SK-N-SH (cell line): ENCODE data around the gene RYR3. TPM values are rescaled to one million over a fixed set of nuclear protein-coding genes. Genes with fewer than 3 reads are reported as not detected.

Experiments
- CTCF ChIA-PET: fragments of 300-600, 350-600 bp; formaldehyde crosslinking; extraction: SDS; loops from one replicate; lab custom pipeline; 2021; lab: Yijun Ruan, JAX
- POLR2A ChIA-PET: fragments of 350-600 bp; sonication (Branson Sonifier 250); formaldehyde crosslinking; extraction: SDS; loops from one replicate; lab custom pipeline; 2020; ENCODE audit warnings: antibody characterized with exemption, inconsistent platforms; lab: Yijun Ruan, JAX
- DNase-seq: peaks from one replicate; pipeline ENCODE4 v3.0.0; 2012
- H2AFZ ChIP-seq: fragments of 200-600 bp; sonication (generic); 2 replicates; pipeline ENCODE4 v1.8.1; 2016; ENCODE audit warnings: antibody characterized with exemption, mild to moderate bottlenecking, low read depth
- H3F3A ChIP-seq: fragments of 200-600 bp; sonication (generic); replicated peaks from 2 replicates; pipeline ENCODE3; 2016; ENCODE audit warnings: antibody characterized with exemption, mild to moderate bottlenecking; ENCODE audit not compliant: insufficient read depth
- H3K27ac ChIP-seq, 2 experiments: fragments of 200-500 bp in 1 of 2; fragments of 200-600 bp in 1 of 2; sonication (Bioruptor generic) in 1 of 2; sonication (generic), shearing (Covaris generic) in 1 of 2; 2 replicates each; pipeline versions ENCODE4 v1.5.1 to v1.6.1; 2014 to 2016; ENCODE audit warnings: low read depth in 2 of 2, inconsistent platforms in 1 of 2, low read length in 1 of 2, mild to moderate bottlenecking in 1 of 2, mixed read lengths in 1 of 2
- H3K27me3 ChIP-seq: fragments of 200-600 bp; sonication (generic), shearing (Covaris generic); 2 replicates; pipeline ENCODE4 v1.6.1; 2016; ENCODE audit warnings: mixed run types; ENCODE audit not compliant: insufficient read depth
- H3K36me3 ChIP-seq, 2 experiments: fragments of 200-500 bp in 1 of 2; fragments of 200-600 bp in 1 of 2; sonication (Bioruptor generic) in 1 of 2; sonication (generic) in 1 of 2; replicated peaks in 1 of 2; 2 replicates each; pipeline versions ENCODE3 to v1.5.1; 2014 to 2016; ENCODE audit warnings: low read length in 1 of 2, mild to moderate bottlenecking in 1 of 2; ENCODE audit not compliant: insufficient read depth in 2 of 2, control insufficient read depth in 1 of 2
- H3K4me1 ChIP-seq, 2 experiments: fragments of 200-500 bp in 1 of 2; fragments of 200-600 bp in 1 of 2; sonication (Bioruptor generic) in 1 of 2; sonication (generic), shearing (Covaris generic) in 1 of 2; 2 replicates each; pipeline versions ENCODE4 v1.5.1 to v1.6.1; 2014 to 2016; ENCODE audit warnings: low read depth in 1 of 2, low read length in 1 of 2, mixed run types in 1 of 2; ENCODE audit not compliant: insufficient read depth in 2 of 2, control insufficient read depth in 1 of 2
- H3K4me2 ChIP-seq: fragments of 200-600 bp; sonication (generic), shearing (Covaris generic); 2 replicates; pipeline ENCODE4 v1.6.1; 2017; ENCODE audit warnings: mixed run types
- H3K4me3 ChIP-seq, 2 experiments: fragments of 200-500 bp in 1 of 2; fragments of 200-600 bp in 1 of 2; sonication (Bioruptor generic) in 1 of 2; sonication (generic), shearing (Covaris generic) in 1 of 2; 2 replicates each; pipeline versions ENCODE4 v1.5.1 to v1.8.1; 2014 to 2016; ENCODE audit warnings: low read depth in 2 of 2, inconsistent platforms in 1 of 2, low read length in 1 of 2, mild to moderate bottlenecking in 1 of 2, mixed read lengths in 1 of 2, moderate library complexity in 1 of 2
- H3K79me2 ChIP-seq: fragments of 200-600 bp; sonication (generic); 2 replicates; pipeline ENCODE4 v1.8.1; 2017; ENCODE audit warnings: mild to moderate bottlenecking; ENCODE audit not compliant: insufficient read depth
- H3K9ac ChIP-seq: fragments of 200-600 bp; sonication (generic); 2 replicates; pipeline ENCODE4 v1.6.1; 2017; ENCODE audit warnings: mixed run types
- H3K9me2 ChIP-seq: fragments of 200-600 bp; sonication (generic); 2 replicates; pipeline ENCODE4 v1.6.1; 2017; ENCODE audit warnings: mixed run types
- H3K9me3 ChIP-seq: fragments of 200-600 bp; sonication (generic); 2 replicates; pipeline ENCODE4 v1.6.1; 2017; ENCODE audit warnings: mixed run types, mild to moderate bottlenecking, moderate library complexity
- H4K20me1 ChIP-seq: fragments of 200-600 bp; sonication (generic); 2 replicates; pipeline ENCODE4 v1.6.1; 2017; ENCODE audit warnings: mild to moderate bottlenecking, mixed run types; ENCODE audit not compliant: insufficient read depth
- CHD2 ChIP-seq: fragments of 150-350 bp; IDR thresholded peaks from 2 replicates; pipeline ENCODE4 v1.6.1; 2018; ENCODE audit warnings: low read length; ENCODE audit not compliant: partially characterized antibody
- ELF1 ChIP-seq: IDR thresholded peaks from 2 replicates; pipeline ENCODE4 v1.4.0; 2012
- FOSL2 ChIP-seq: IDR thresholded peaks from 2 replicates; pipeline ENCODE4 v1.4.0; 2012; ENCODE audit warnings: low read depth, mild to moderate bottlenecking, moderate library complexity, borderline replicate concordance
- FOXJ3 ChIP-seq: sonication (generic); formaldehyde crosslinking; IDR thresholded peaks from 2 replicates; pipeline ENCODE4 v1.5.1; 2020; ENCODE audit warnings: mild to moderate bottlenecking, missing genetic modification reagents
- FOXM1 ChIP-seq: IDR thresholded peaks from 2 replicates; pipeline ENCODE4 v1.4.0; 2012; ENCODE audit warnings: low read depth, mild to moderate bottlenecking
- GABPA ChIP-seq: IDR thresholded peaks from 2 replicates; pipeline ENCODE4 v1.4.0; 2012; ENCODE audit warnings: low read depth, mild to moderate bottlenecking
- IRF3 ChIP-seq: fragments of 150-350 bp; IDR thresholded peaks from 2 replicates; pipeline ENCODE4 v1.6.1; 2016; ENCODE audit warnings: mild to moderate bottlenecking, low read depth, low read length
- MEF2A ChIP-seq: IDR thresholded peaks from 2 replicates; pipeline ENCODE4 v1.4.0; 2012; ENCODE audit warnings: low read depth, borderline replicate concordance
- MXI1 ChIP-seq: IDR thresholded peaks from 2 replicates; pipeline ENCODE4 v1.6.1; 2012; ENCODE audit warnings: mild to moderate bottlenecking, low read depth, low read length, improper control_type of control experiment
- NFIC ChIP-seq: IDR thresholded peaks from 2 replicates; pipeline ENCODE4 v1.4.0; 2012; ENCODE audit warnings: borderline replicate concordance
- NRF1 ChIP-seq: IDR thresholded peaks from 2 replicates; pipeline ENCODE4 v1.6.1; 2012; ENCODE audit warnings: low read depth, mild to moderate bottlenecking, low read length
- PBX3 ChIP-seq: IDR thresholded peaks from 2 replicates; pipeline ENCODE4; 2012
- RXRA ChIP-seq: IDR thresholded peaks from 2 replicates; pipeline ENCODE4 v1.4.0; 2012; ENCODE audit warnings: low read depth, mild to moderate bottlenecking, borderline replicate concordance
- SIN3A ChIP-seq: IDR thresholded peaks from 2 replicates; pipeline ENCODE4 v1.6.1; 2012; ENCODE audit warnings: low read depth, mild to moderate bottlenecking, low read length, moderate library complexity, borderline replicate concordance
- TEAD4 ChIP-seq: IDR thresholded peaks from 2 replicates; pipeline ENCODE4 v1.4.0; 2012; ENCODE audit warnings: mild to moderate bottlenecking, borderline replicate concordance; ENCODE audit not compliant: insufficient read depth
- WGBS: methylation state at CpG from one replicate; pipeline ENCODE4 v1.1.6; 2017; ENCODE audit warnings: low lambda C conversion rate; 5-methylcytosine and 5-hydroxymethylcytosine counted together
- polyA plus RNA-seq, 3 experiments: library from polyadenylated mRNA; depleted of rRNA; stranded (reverse); fragments of >200 nt; gene quantifications; 2 replicates each; pipeline ENCODE4 v1.2.3, GENCODE V29; 2012
- TF ChIP-seq, protein P1 (sequence below): fragments of 150-350 bp; IDR thresholded peaks from 2 replicates; pipeline ENCODE4 v1.6.1; 2017; ENCODE audit warnings: antibody characterized with exemption, low read length, low read depth, borderline replicate concordance
- TF ChIP-seq, protein P2 (sequence below): IDR thresholded peaks from 2 replicates; pipeline ENCODE4 v1.4.0; 2012; ENCODE audit warnings: low read depth, borderline replicate concordance

RYR3 gene
- polyA plus RNA-seq, 1 of the 3 experiments (the other 2 are of a cell fraction) = 0.02 TPM

GRCh38 chr15:33742306-33742705 is 431.5 kb downstream of the RYR3 start (continued):
- TF ChIP-seq, protein P1, sequence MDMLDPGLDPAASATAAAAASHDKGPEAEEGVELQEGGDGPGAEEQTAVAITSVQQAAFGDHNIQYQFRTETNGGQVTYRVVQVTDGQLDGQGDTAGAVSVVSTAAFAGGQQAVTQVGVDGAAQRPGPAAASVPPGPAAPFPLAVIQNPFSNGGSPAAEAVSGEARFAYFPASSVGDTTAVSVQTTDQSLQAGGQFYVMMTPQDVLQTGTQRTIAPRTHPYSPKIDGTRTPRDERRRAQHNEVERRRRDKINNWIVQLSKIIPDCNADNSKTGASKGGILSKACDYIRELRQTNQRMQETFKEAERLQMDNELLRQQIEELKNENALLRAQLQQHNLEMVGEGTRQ = no peak
- TF ChIP-seq NFIC (no peak), MXI1 (no peak)

DNA sequence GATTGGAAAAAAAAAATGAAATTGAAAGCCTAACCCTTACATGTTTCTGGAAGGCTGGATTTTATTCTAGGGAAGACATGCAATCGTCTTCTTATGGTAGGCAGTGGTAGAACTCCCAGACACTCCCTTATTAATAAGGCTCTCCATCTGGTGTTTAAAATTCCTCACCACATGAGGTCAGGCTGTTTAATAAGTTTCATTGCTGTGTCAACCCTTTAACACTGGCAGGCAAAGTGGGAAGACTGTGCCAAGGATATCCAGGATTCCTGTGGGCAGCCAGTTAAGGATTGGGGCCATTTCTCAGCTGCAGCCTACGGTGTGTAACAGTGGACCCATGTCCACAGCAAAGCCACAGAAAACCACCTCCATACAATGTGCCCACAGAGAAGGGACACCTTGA is 432.0 kb downstream of the RYR3 start:
- H3K9ac ChIP-seq = no peak overlapping the region
- H3K9me2 ChIP-seq = no peaks in the 10 kb centered on the region
- H3K9me3 ChIP-seq = no peaks in the 10 kb centered on the region
- POLR2A ChIA-PET = no interaction called here
- H4K20me1 ChIP-seq = no peaks in the 10 kb centered on the region
- H3K4me2 ChIP-seq = no peak overlapping the region
- H3K36me3 ChIP-seq = no peaks in the 10 kb centered on the region
- no peaks in the 10 kb centered on the region for H3K79me2 ChIP-seq
- CTCF ChIA-PET = interaction anchor here (1.4 kb wide), 1 partner anchor 42 kb away, joined by 3 read pairs; no protein-coding TSS in a partner anchor
- no peak overlapping the region for H3K27ac ChIP-seq
- no peak overlapping the region for H3K4me3 ChIP-seq
- no peaks in the 10 kb centered on the region; a peak in 1 of 4 replicates for H3K4me1 ChIP-seq
- TF ChIP-seq MEF2A = no peak
- no peak for TF ChIP-seq GABPA
- TF ChIP-seq, protein P2, sequence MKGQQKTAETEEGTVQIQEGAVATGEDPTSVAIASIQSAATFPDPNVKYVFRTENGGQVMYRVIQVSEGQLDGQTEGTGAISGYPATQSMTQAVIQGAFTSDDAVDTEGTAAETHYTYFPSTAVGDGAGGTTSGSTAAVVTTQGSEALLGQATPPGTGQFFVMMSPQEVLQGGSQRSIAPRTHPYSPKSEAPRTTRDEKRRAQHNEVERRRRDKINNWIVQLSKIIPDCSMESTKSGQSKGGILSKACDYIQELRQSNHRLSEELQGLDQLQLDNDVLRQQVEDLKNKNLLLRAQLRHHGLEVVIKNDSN = no peak
- TF ChIP-seq RXRA = no peak
- no peak for TF ChIP-seq CHD2
- TF ChIP-seq TEAD4 = no peak
- no peak for TF ChIP-seq ELF1
- TF ChIP-seq FOSL2 = no peak
- TF ChIP-seq FOXJ3 (CRISPR knock-in tag) = no peak
- no peak for TF ChIP-seq NRF1
- no peak for TF ChIP-seq SIN3A
- TF ChIP-seq, protein P1 = no peak
- TF ChIP-seq IRF3 = no peak
- no peak for TF ChIP-seq PBX3
- no peak for TF ChIP-seq FOXM1
- H2AFZ ChIP-seq = no peak overlapping the region
- H3F3A ChIP-seq = no peaks in the 10 kb centered on the region
- DNase-seq = no peak
- H3K27me3 ChIP-seq = no peaks in the 10 kb centered on the region; the same call in 1 of the 2 replicates
- WGBS = 40% methylated on average over 2 of the region's 2 CpGs
